ENCODE results near the gene ENOX1.

Gene ENOX1

GRCh38 chr13:43295825-43296564 lies 490.8 kb downstream of the ENOX1 start:
- H3K4me2 ChIP-seq (ENCODE audit: low read length, poor library complexity, severe bottlenecking), result no peak overlapping the region
- H3K23ac ChIP-seq (ENCODE audit: low read length in 2 of 2), result no peak overlapping the region
- no peak overlapping the region for H2BK120ac ChIP-seq (ENCODE audit: low read depth, low read length)
- peaks cover 0 to 20% of the 10 kb centered on the region in 2 experiments for H3K36me3 ChIP-seq (ENCODE audit: control insufficient read depth in 1 of 2, insufficient read depth in 2 of 2, low read depth in 1 of 2, low read length in 2 of 2)
- no peak overlapping the region for H4K91ac ChIP-seq (ENCODE audit: low read length)
- H3K4me3 ChIP-seq (ENCODE audit: insufficient read depth in 1 of 2, low read depth in 1 of 2, low read length in 2 of 2), result no peak overlapping the region
- peak overlapping the region in 1 of 2 experiments; percentile 40 for H3K4ac ChIP-seq (ENCODE audit: low read depth in 1 of 2, low read length in 2 of 2)
- no peaks in the 10 kb centered on the region for H3K27me3 ChIP-seq (ENCODE audit: control insufficient read depth in 1 of 2, insufficient read depth in 1 of 2, low read length in 2 of 2)
- H2BK5ac ChIP-seq (ENCODE audit: low read depth, low read length, poor library complexity, severe bottlenecking), result no peak overlapping the region
- no peak overlapping the region for H3K14ac ChIP-seq (ENCODE audit: low read length in 2 of 2)
- no peaks in the 10 kb centered on the region for H3K79me1 ChIP-seq (replicated peaks; ENCODE audit: low read length, poor library complexity, severe bottlenecking)
- H3K18ac ChIP-seq (ENCODE audit: low read depth in 1 of 2, low read length in 2 of 2), result no peak overlapping the region
- peaks cover 12% of the 10 kb centered on the region for H3K4me1 ChIP-seq (ENCODE audit: control insufficient read depth, insufficient read depth, low read depth, low read length)
- H3K9ac ChIP-seq (ENCODE audit: low read length), result no peak overlapping the region
- WGBS, result 65% methylated on average over 4 of the region's 5 CpGs
- no peak overlapping the region for H3K27ac ChIP-seq (ENCODE audit: low read length, poor library complexity, severe bottlenecking)
- no peak for DNase-seq
- no peak overlapping the region for H2AFZ ChIP-seq (ENCODE audit: low read depth, low read length)
- no peak overlapping the region for H2BK15ac ChIP-seq (ENCODE audit: low read depth, poor library complexity, severe bottlenecking)
- H4K8ac ChIP-seq (ENCODE audit: low read length), result no peak overlapping the region
- no peaks in the 10 kb centered on the region for H3K9me3 ChIP-seq (ENCODE audit: control insufficient read depth, low read length)
- no peak overlapping the region for H2AK5ac ChIP-seq (ENCODE audit: low read length, severe bottlenecking)
- peak overlapping the region in 1 of 2 experiments; percentile 59 for H2BK12ac ChIP-seq (ENCODE audit: low read length in 2 of 2)

DNA sequence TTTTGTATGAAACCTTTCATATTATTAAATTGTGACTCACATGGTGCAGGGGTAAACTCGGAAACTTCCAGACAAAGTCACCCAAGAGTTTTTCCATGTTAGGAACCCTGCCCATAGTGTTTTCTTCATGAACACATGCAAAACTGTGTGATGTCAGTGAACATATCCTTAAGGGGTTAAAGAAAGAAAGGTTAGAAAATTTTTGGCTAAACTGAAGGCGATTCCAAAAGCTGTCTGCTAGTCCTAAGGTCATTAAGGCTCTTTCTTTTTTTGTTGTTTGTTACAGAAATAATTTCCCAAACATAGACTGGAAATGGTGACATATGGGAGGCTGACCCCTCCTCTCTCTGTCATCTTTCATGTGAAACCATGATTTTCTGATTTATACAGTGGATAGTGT lies 491.5 kb downstream of the ENOX1 start:
- Histone ChIP-seq H3K18ac (ENCODE audit: low read depth in 1 of 2, low read length in 2 of 2) (no peak overlapping the region), H3K36me3 (ENCODE audit: control insufficient read depth in 1 of 2, insufficient read depth in 2 of 2, low read depth in 1 of 2, low read length in 2 of 2) (peaks cover 0 to 20% of the 10 kb centered on the region in 2 experiments), H3K27ac (ENCODE audit: low read length, poor library complexity, severe bottlenecking) (no peak overlapping the region), H4K8ac (ENCODE audit: low read length) (no peak overlapping the region), H3K4me2 (ENCODE audit: low read length, poor library complexity, severe bottlenecking) (no peak overlapping the region), H3K9me3 (ENCODE audit: control insufficient read depth, low read length) (no peaks in the 10 kb centered on the region), H2BK5ac (ENCODE audit: low read depth, low read length, poor library complexity, severe bottlenecking) (no peak overlapping the region), H2AFZ (ENCODE audit: low read depth, low read length) (no peak overlapping the region), H3K4me1 (ENCODE audit: control insufficient read depth, insufficient read depth, low read depth, low read length) (peaks cover 12% of the 10 kb centered on the region), H2BK12ac (ENCODE audit: low read length in 2 of 2) (no peak overlapping the region), H3K9ac (ENCODE audit: low read length) (no peak overlapping the region), H2BK15ac (ENCODE audit: low read depth, poor library complexity, severe bottlenecking) (no peak overlapping the region), H3K4ac (ENCODE audit: low read depth in 1 of 2, low read length in 2 of 2) (no peak overlapping the region), H3K4me3 (ENCODE audit: insufficient read depth in 1 of 2, low read depth in 1 of 2, low read length in 2 of 2) (no peak overlapping the region), H3K14ac (ENCODE audit: low read length in 2 of 2) (no peak overlapping the region), H3K23ac (ENCODE audit: low read length in 2 of 2) (no peak overlapping the region), H2AK5ac (ENCODE audit: low read length, severe bottlenecking) (no peak overlapping the region), H3K79me1 (replicated peaks; ENCODE audit: low read length, poor library complexity, severe bottlenecking) (no peaks in the 10 kb centered on the region), H2BK120ac (ENCODE audit: low read depth, low read length) (no peak overlapping the region), H3K27me3 (ENCODE audit: control insufficient read depth in 1 of 2, insufficient read depth in 1 of 2, low read length in 2 of 2) (no peaks in the 10 kb centered on the region), H4K91ac (ENCODE audit: low read length) (no peak overlapping the region)
- no peak for DNase-seq
- WGBS, result 70% methylated on average over 2 of the region's 2 CpGs

GRCh38 chr13:43294412-43294811 lies 492.4 kb downstream of the ENOX1 start:
- H4K91ac ChIP-seq (ENCODE audit: low read length), result no peak overlapping the region
- no peaks in the 10 kb centered on the region for H3K79me1 ChIP-seq (replicated peaks; ENCODE audit: low read length, poor library complexity, severe bottlenecking)
- H3K27me3 ChIP-seq (ENCODE audit: control insufficient read depth in 1 of 2, insufficient read depth in 1 of 2, low read length in 2 of 2), result no peaks in the 10 kb centered on the region
- no peak overlapping the region for H3K27ac ChIP-seq (ENCODE audit: low read length, poor library complexity, severe bottlenecking)
- no peak overlapping the region for H3K14ac ChIP-seq (ENCODE audit: low read length in 2 of 2)
- no peak overlapping the region for H3K18ac ChIP-seq (ENCODE audit: low read depth in 1 of 2, low read length in 2 of 2)
- H2BK15ac ChIP-seq (ENCODE audit: low read depth, poor library complexity, severe bottlenecking), result no peak overlapping the region
- peaks cover 12% of the 10 kb centered on the region for H3K4me1 ChIP-seq (ENCODE audit: control insufficient read depth, insufficient read depth, low read depth, low read length)
- H2BK12ac ChIP-seq (ENCODE audit: low read length in 2 of 2), result no peak overlapping the region
- H3K9me3 ChIP-seq (ENCODE audit: control insufficient read depth, low read length), result no peaks in the 10 kb centered on the region
- no peak overlapping the region for H4K8ac ChIP-seq (ENCODE audit: low read length)
- no peak overlapping the region for H2AFZ ChIP-seq (ENCODE audit: low read depth, low read length)
- no peak overlapping the region for H3K23ac ChIP-seq (ENCODE audit: low read length in 2 of 2)
- H2BK120ac ChIP-seq (ENCODE audit: low read depth, low read length), result no peak overlapping the region
- peak; percentile 74 for DNase-seq
- H2AK5ac ChIP-seq (ENCODE audit: low read length, severe bottlenecking), result no peak overlapping the region
- H2BK5ac ChIP-seq (ENCODE audit: low read depth, low read length, poor library complexity, severe bottlenecking), result no peak overlapping the region
- H3K4ac ChIP-seq (ENCODE audit: low read depth in 1 of 2, low read length in 2 of 2), result no peak overlapping the region
- peaks cover 0 to 20% of the 10 kb centered on the region in 2 experiments for H3K36me3 ChIP-seq (ENCODE audit: control insufficient read depth in 1 of 2, insufficient read depth in 2 of 2, low read depth in 1 of 2, low read length in 2 of 2)
- H3K4me2 ChIP-seq (ENCODE audit: low read length, poor library complexity, severe bottlenecking), result no peak overlapping the region
- H3K4me3 ChIP-seq (ENCODE audit: insufficient read depth in 1 of 2, low read depth in 1 of 2, low read length in 2 of 2), result no peak overlapping the region
- no peak overlapping the region for H3K9ac ChIP-seq (ENCODE audit: low read length)
- 35% methylated on average over 2 of the region's 4 CpGs for WGBS

- H2AK5ac ChIP-seq (ENCODE audit: low read length, severe bottlenecking), result no peak overlapping the region
- H3K36me3 ChIP-seq (ENCODE audit: control insufficient read depth in 1 of 2, insufficient read depth in 2 of 2, low read depth in 1 of 2, low read length in 2 of 2), result peaks cover 0 to 20% of the 10 kb centered on the region in 2 experiments
- no peaks in the 10 kb centered on the region for H3K79me1 ChIP-seq (replicated peaks; ENCODE audit: low read length, poor library complexity, severe bottlenecking)
- no peak overlapping the region for H4K91ac ChIP-seq (ENCODE audit: low read length)
- no peak overlapping the region for H2BK120ac ChIP-seq (ENCODE audit: low read depth, low read length)
- H2BK5ac ChIP-seq (ENCODE audit: low read depth, low read length, poor library complexity, severe bottlenecking), result no peak overlapping the region
- H3K27ac ChIP-seq (ENCODE audit: low read length, poor library complexity, severe bottlenecking), result no peak overlapping the region
- no peak overlapping the region for H3K4ac ChIP-seq (ENCODE audit: low read depth in 1 of 2, low read length in 2 of 2)
- no CpG with 5 or more reads among the region's 3 CpGs for WGBS
- H3K9me3 ChIP-seq (ENCODE audit: control insufficient read depth, low read length), result no peaks in the 10 kb centered on the region
- H3K4me2 ChIP-seq (ENCODE audit: low read length, poor library complexity, severe bottlenecking), result no peak overlapping the region
- H3K4me3 ChIP-seq (ENCODE audit: insufficient read depth in 1 of 2, low read depth in 1 of 2, low read length in 2 of 2), result no peak overlapping the region
- H3K18ac ChIP-seq (ENCODE audit: low read depth in 1 of 2, low read length in 2 of 2), result no peak overlapping the region
- no peak overlapping the region for H3K9ac ChIP-seq (ENCODE audit: low read length)
- H2BK15ac ChIP-seq (ENCODE audit: low read depth, poor library complexity, severe bottlenecking), result no peak overlapping the region
- H3K27me3 ChIP-seq (ENCODE audit: control insufficient read depth in 1 of 2, insufficient read depth in 1 of 2, low read length in 2 of 2), result no peaks in the 10 kb centered on the region
- no peak overlapping the region for H2AFZ ChIP-seq (ENCODE audit: low read depth, low read length)
- no peak overlapping the region for H3K23ac ChIP-seq (ENCODE audit: low read length in 2 of 2)
- no peak overlapping the region for H2BK12ac ChIP-seq (ENCODE audit: low read length in 2 of 2)
- DNase-seq, result peak; percentile 44
- H3K4me1 ChIP-seq (ENCODE audit: control insufficient read depth, insufficient read depth, low read depth, low read length), result peaks cover 12% of the 10 kb centered on the region
- no peak overlapping the region for H3K14ac ChIP-seq (ENCODE audit: low read length in 2 of 2)
- no peak overlapping the region for H4K8ac ChIP-seq (ENCODE audit: low read length)
Measured at GRCh38 chr13:43293986-43294385, 492.8 kb downstream of the ENOX1 start.

All from mesenchymal stem cell (in vitro differentiated cells and primary cell).